NK-92 treated with Interleukin-12 subunit alpha and Interleukin-12 subunit beta, amount 100 ng/mL, for 24 hours (cell line): ENCODE data around the gene TMEM86B.
"Not testable (repeated sequence)": the region's sequence is repeated elsewhere in the genome, so short reads cannot be mapped to it uniquely, and the experiment has no call there.

ENCODE experiments used
- DNase-seq: peaks from one replicate; lab custom pipeline; 2025; lab: John Stamatoyannopoulos, UW

TMEM86B gene

DNA sequence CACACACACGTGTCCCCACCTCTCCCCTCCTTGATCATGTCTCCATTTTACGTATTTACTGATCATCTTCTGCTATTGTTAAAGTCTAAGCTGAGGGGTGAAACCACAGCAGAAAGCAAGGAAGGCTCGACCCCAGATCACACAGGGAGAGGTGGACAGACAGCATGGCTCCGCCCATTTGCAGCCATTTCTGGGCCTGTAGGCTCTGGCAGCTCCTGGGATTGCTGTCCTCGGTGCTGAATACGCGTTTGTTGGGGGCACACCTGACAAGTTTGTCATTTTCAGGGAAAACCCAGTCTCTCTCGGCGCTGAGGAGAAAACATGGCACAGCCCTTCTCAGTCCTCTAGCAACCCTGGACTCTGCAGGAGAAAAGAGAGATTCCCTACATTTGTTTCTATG, 8.0 kb downstream of the TMEM86B start:
- DNase-seq, result no peak

- no peak for DNase-seq
Observed at GRCh38 chr19:55216461-55217198, 11.9 kb downstream of the TMEM86B start.

DNA sequence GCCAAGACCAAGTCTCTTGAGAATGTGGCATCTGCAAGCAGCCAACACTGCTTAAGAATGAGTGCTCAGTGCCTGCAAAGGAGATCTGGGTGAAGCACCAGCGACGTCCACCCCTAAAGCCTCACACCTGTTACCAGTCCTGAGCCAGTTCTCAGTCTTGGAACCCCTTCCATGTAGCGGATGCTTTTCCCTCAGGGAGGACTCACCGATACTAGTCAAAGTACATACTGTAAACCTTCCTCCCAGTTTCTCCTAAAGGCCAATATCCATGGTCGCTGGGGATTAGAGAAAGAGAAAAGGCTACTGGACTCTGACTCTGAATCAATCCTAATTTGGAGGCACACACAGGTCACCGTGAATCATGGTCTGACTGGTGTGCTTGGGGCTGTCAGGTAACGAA, 15.0 kb downstream of the TMEM86B start:
- DNase-seq, result no peak

- peak; percentile 54 for DNase-seq
Observed at GRCh38 chr19:55212447-55212846, 16.1 kb downstream of the TMEM86B start.

GRCh38 chr19:55209693-55210472, 18.7 kb downstream of the TMEM86B start:
- no peak for DNase-seq

- peak; percentile 17 for DNase-seq
Observed at GRCh38 chr19:55208880-55209692, 19.5 kb downstream of the TMEM86B start, which contains the start of gene PTPRH. Gene PTPRH, minus strand, starts transcription at chr19:55209501. Its CDS starts 68 bp downstream, at chr19:55209433.

DNA sequence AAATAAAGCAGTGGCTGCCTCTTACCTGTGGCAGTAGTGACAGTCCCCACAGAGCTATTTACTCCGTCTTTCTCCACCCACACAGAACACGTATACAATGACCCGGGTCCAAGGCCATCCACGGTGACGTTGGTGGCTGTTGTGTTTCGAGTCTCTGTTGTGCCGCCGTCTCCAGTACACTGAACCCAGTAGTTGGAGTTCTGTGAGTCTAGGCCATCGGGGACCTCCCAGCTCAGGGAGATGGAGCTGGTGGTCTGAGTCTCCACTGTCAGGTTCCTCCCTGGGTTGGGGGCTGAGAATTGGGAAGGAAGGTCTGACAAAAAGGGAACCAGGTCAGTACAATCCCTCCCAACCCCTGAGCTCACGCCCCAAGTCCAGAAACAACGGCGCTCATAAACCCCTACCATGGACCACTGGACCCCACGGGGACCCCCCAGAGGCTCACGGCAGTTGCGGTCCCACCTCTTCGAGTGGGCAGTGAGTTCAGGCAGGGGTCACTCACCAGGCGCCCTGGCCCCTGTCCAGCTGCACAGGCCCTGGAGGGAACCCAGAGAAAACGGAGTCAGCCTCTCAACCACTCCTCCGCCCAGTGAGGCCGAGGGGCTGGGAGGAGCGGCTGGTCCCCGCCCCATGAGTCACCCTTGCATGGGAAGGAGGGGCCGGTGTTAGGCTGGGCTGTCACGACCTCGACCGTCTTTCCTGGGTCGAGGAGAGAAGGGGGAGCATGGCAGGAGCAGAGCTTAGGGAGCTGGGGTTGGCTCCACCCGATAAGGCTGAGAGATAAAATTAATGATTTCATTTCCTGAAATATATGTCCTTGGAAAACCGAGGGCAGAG, 21.7 kb downstream of the TMEM86B start:
- no peak for DNase-seq

GRCh38 chr19:55202199-55202598, 26.4 kb downstream of the TMEM86B start:
- DNase-seq, result not testable (repeated sequence)

- no peak for DNase-seq
Observed at GRCh38 chr19:55199620-55200204, 28.9 kb downstream of the TMEM86B start.

- no peak for DNase-seq
Observed at GRCh38 chr19:55198651-55199050, 29.9 kb downstream of the TMEM86B start.

DNA sequence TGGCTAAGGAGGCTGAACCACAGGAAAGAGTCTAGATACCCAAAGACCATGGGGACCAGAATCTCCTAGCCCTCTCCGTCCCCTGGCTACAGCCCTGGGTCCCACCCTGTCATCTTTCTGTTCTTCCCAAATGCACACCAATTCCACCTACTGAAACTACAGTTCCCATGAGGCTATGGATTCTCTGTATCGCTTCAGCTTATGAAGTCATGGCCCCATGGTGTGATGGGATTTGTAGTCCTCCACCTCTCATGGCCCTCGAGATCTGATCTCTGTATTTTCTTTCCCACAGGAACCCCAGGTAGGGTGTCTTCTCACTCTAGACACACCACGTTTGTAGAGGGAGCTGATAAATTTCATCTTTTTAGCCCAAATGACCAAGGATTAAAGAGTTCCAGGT, 31.0 kb downstream of the TMEM86B start:
- no peak for DNase-seq

GRCh38 chr19:55196803-55197202, 31.8 kb downstream of the TMEM86B start:
- no peak for DNase-seq

DNA sequence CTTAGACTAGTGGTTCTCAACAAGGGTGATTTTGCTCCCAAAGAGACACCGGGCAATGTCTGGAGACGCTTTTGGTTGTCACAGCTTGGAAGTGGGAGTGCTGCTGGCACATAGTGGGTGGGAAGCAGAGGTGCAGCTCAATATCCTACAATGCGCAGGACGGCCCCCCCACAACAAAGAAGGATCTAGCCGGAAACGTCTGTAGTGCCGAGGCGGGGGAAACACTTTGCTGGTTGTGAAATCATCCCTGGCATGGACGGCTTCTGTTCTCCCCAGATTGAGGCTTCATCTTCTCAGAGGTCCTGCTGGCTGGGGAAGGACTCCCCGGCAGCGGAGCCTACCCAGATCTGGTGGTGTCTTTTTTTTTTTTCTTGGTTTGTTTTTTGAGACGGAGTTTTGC, 35.1 kb downstream of the TMEM86B start:
- no peak for DNase-seq

- DNase-seq, result no peak
Observed at GRCh38 chr19:55189403-55189835, 39.1 kb downstream of the TMEM86B start.

GRCh38 chr19:55188625-55189024, 39.9 kb downstream of the TMEM86B start:
- no peak for DNase-seq

DNA sequence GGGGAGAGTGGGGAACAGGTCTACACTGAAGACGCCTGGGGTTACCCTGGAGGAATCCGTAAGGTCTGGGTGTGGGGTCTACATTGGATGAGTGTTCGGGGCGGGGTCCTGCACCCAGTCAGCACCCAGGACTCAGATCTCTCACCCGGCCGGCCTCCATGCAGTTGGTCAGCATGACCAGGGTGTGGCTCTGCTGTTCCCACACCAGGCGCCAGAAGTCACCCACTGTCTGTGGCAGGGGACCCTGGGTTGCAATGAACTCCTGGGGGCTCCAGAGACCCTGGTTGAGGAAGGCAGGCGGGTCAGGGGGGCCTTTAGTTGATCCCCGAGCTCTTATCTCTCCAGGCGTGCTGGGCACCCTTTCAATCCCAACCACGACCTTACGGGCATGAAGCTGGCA, 42.5 kb downstream of the TMEM86B start:
- DNase-seq, result no peak

- no peak for DNase-seq
Observed at GRCh38 chr19:55181740-55182139, 46.8 kb downstream of the TMEM86B start.

GRCh38 chr19:55179606-55180484, 48.7 kb downstream of the TMEM86B start, which contains the start of gene SYT5:
Gene SYT5, minus strand, starts transcription at chr19:55180289. Its CDS starts 1,248 bp downstream, at chr19:55179041.
- DNase-seq, result no peak

- DNase-seq, result peak; percentile 71
Observed at GRCh38 chr19:55178781-55179599, 49.6 kb downstream of the TMEM86B start.
